GM12878 (cell line): ENCODE measurements around the gene FIGNL2. TPM values are rescaled to one million over a fixed set of nuclear protein-coding genes. Genes with fewer than 3 reads are reported as not detected.

Source experiments
- ATAC-seq: fragments of 200-7000 bp; cut with Tn5 transposase; 3 replicates; pipeline ENCODE4 v1.9.1; 2020; ENCODE audit warnings: mild to moderate bottlenecking, moderate library complexity
- BruUV-seq: library from RNA; stranded (reverse); fragments of 400-500 nt; replicated peaks from 2 replicates; lab custom pipeline; 2021; lab: Mats Ljungman, UMichigan
- CTCF ChIA-PET: fragments of 300-600 bp; sonication (Branson Sonifier 250); formaldehyde crosslinking; extraction: SDS; loops from one replicate; lab custom pipeline; 2021; ENCODE audit warnings: inconsistent platforms; lab: Yijun Ruan, JAX
- POLR2A ChIA-PET: fragments of 350-600 bp; formaldehyde crosslinking; extraction: SDS; loops from one replicate; lab custom pipeline; 2021; ENCODE audit warnings: inconsistent platforms; lab: Charles Lee
- RAD21 ChIA-PET: fragments of 300-600 bp; sonication (Branson Sonifier 250); formaldehyde crosslinking; loops from one replicate; lab custom pipeline; 2023; ENCODE audit warnings: antibody characterized with exemption; ENCODE audit not compliant: unreplicated experiment; lab: Charles Lee
- SMC1A ChIA-PET: fragments of 300-600 bp; sonication (Branson Sonifier 250); formaldehyde crosslinking; loops from one replicate; lab custom pipeline; 2023; ENCODE audit not compliant: unreplicated experiment, uncharacterized antibody; lab: Charles Lee
- DNase-seq: peaks from one replicate; pipeline ENCODE4 v3.0.0-alpha.2; 2011; ENCODE audit warnings: low read depth, low spot score
- FAIRE-seq: peaks from 3 replicates; lab custom pipeline; 2011; peaks lifted over from hg19 to GRCh38; lab: Jason Lieb, UNC
- H2AFZ ChIP-seq: 2 replicates; pipeline ENCODE4 v1.6.0; 2011; ENCODE audit warnings: low read depth, low read length, control low read depth; ENCODE audit not compliant: control insufficient read depth
- H3K27ac ChIP-seq: 2 replicates; pipeline ENCODE4 v1.5.1; 2011; ENCODE audit warnings: control low read depth; ENCODE audit not compliant: control insufficient read depth, insufficient read depth
- H3K27me3 ChIP-seq, 2 experiments: replicated peaks in 1 of 2; 2 replicates each; pipeline versions ENCODE4 v1.6.0 to v1.6.1; 2011; ENCODE audit warnings: low read length in 1 of 2; ENCODE audit not compliant: control insufficient read depth in 2 of 2, insufficient read depth in 2 of 2
- H3K36me3 ChIP-seq, 2 experiments: 2 replicates each; pipeline ENCODE4 v1.5.1; 2011; ENCODE audit warnings: low read length in 1 of 2; ENCODE audit not compliant: control insufficient read depth in 2 of 2, insufficient read depth in 2 of 2
- H3K4me1 ChIP-seq: 2 replicates; pipeline ENCODE4 v1.6.1; 2011; ENCODE audit warnings: mild to moderate bottlenecking, low read length, moderate library complexity, mixed read lengths; ENCODE audit not compliant: control insufficient read depth, insufficient read depth
- H3K4me2 ChIP-seq: 2 replicates; pipeline ENCODE4 v1.6.0; 2011; ENCODE audit warnings: control low read depth; ENCODE audit not compliant: control insufficient read depth, insufficient read depth
- H3K4me3 ChIP-seq: fragments of 200-600 bp; sonication (generic); 2 replicates; pipeline ENCODE4 v1.5.1; 2016
- H3K79me2 ChIP-seq: 2 replicates; pipeline ENCODE4 v1.6.0; 2011; ENCODE audit warnings: low read length; ENCODE audit not compliant: control insufficient read depth, insufficient read depth
- H3K9ac ChIP-seq: 2 replicates; pipeline ENCODE4 v1.8.0; 2011; ENCODE audit warnings: low read length, control low read depth, mixed read lengths; ENCODE audit not compliant: control insufficient read depth, insufficient read depth
- H3K9me3 ChIP-seq: replicated peaks from 3 replicates; pipeline ENCODE4 v1.5.1; 2011; ENCODE audit warnings: mild to moderate bottlenecking, low read length; ENCODE audit not compliant: control insufficient read depth, insufficient read depth
- H4K20me1 ChIP-seq: 2 replicates; pipeline ENCODE4 v1.6.0; 2011; ENCODE audit not compliant: control insufficient read depth, insufficient read depth
- ASH2L ChIP-seq: fragments of 300-600, 200-600 bp; sonication (generic); IDR thresholded peaks from 2 replicates; pipeline ENCODE4 v1.6.1; 2017; ENCODE audit warnings: low read depth, mild to moderate bottlenecking, borderline replicate concordance
- ATF2 ChIP-seq: IDR thresholded peaks from 2 replicates; pipeline ENCODE4 v1.6.1; 2012; ENCODE audit warnings: low read length, inconsistent platforms
- FOXK2 ChIP-seq: fragments of 450-650 bp; IDR thresholded peaks from 2 replicates; pipeline ENCODE4 v1.6.1; 2017; ENCODE audit warnings: mild to moderate bottlenecking, moderate library complexity
- HDAC6 ChIP-seq: fragments of 200-600 bp; sonication (generic); IDR thresholded peaks from one replicate; pipeline ENCODE4 v1.8.0; 2017; ENCODE audit warnings: antibody characterized with exemption; ENCODE audit not compliant: unreplicated experiment
- IRF4 ChIP-seq: IDR thresholded peaks from 2 replicates; pipeline ENCODE4 v1.6.1; 2011; ENCODE audit warnings: low read depth, low read length
- NBN ChIP-seq: fragments of 450-650 bp; IDR thresholded peaks from 2 replicates; pipeline ENCODE4 v1.6.1; 2016
- SMC3 ChIP-seq: IDR thresholded peaks from 2 replicates; pipeline ENCODE4 v1.6.1; 2011; ENCODE audit warnings: low read length, improper control_type of control experiment, borderline replicate concordance
- SREBF1 ChIP-seq: IDR thresholded peaks from 2 replicates; pipeline ENCODE4 v1.6.1; 2012; ENCODE audit warnings: mild to moderate bottlenecking, low read length
- SUPT20H ChIP-seq: IDR thresholded peaks from 2 replicates; pipeline ENCODE4 v1.6.1; 2011; ENCODE audit warnings: low read depth, mild to moderate bottlenecking, low read length, moderate library complexity, borderline replicate concordance; ENCODE audit not compliant: control insufficient read depth
- TARDBP ChIP-seq: IDR thresholded peaks from 2 replicates; pipeline ENCODE4 v1.6.1; 2016; ENCODE audit warnings: borderline replicate concordance
- ZBED1 ChIP-seq: IDR thresholded peaks from 2 replicates; pipeline ENCODE4 v1.6.1; 2016; ENCODE audit warnings: borderline replicate concordance
- WGBS: methylation state at CpG from one replicate; pipeline ENCODE4 v1.1.6; 2016; ENCODE audit warnings: low lambda C conversion rate; ENCODE audit not compliant: insufficient replicate concordance, insufficient coverage; ENCODE audit errors: missing lambda C conversion rate; 5-methylcytosine and 5-hydroxymethylcytosine counted together
- in situ Hi-C: fragments of 300-500 bp; cut with MboI; formaldehyde crosslinking; loops from 9 replicates; pipeline ENCODE4 v1.14.3; 2018; ENCODE audit warnings: mixed read lengths
- intact Hi-C: fragments of 100-400 bp; cut with micrococcal nuclease; formaldehyde crosslinking; loops from one replicate; pipeline ENCODE4 v1.14.2; 2022; ENCODE audit not compliant: unreplicated experiment
- polyA plus RNA-seq, 11 experiments: library from polyadenylated mRNA; depleted of rRNA in 4 of 11; unstranded in 6 of 11; stranded (reverse) in 5 of 11; fragments of >200 nt; fragmentation: Nextera tagmentation in 4 of 11; fragmentation: Illumina TruSeq in 1 of 11; extraction: Ambion mirVana in 4 of 11; extraction: Trizol in 1 of 11; gene quantifications; 1 replicate in 1 of 11; 2 replicates in 10 of 11; pipeline versions ENCODE4 v1.2.1 to v1.2.3, GENCODE V29; 2011 to 2016; ENCODE audit warnings: inconsistent platforms in 2 of 11, missing spikeins in 2 of 11, low read depth in 1 of 11
- total RNA-seq, 4 experiments: library from RNA; depleted of rRNA in 3 of 4; stranded (reverse); fragments of >200 nt in 3 of 4; fragmentation: Illumina TruSeq in 1 of 4; extraction: Trizol in 1 of 4; gene quantifications; 2 replicates each; pipeline versions ENCODE4 v1.2.1 to v1.2.3, GENCODE V29; 2013 to 2021

Gene FIGNL2
- total and polyA plus RNA-seq, 10 of the 15 experiments (the other 5 are each of a cell fraction or from before 2014, with no cell fraction given): not detected

- TF ChIP-seq ASH2L (no peak), HDAC6 (no peak), TARDBP (no peak)
Observed at GRCh38 chr12:51863933-51864832, 15.7 kb upstream of the FIGNL2 start (continued).

- ChIA-PET RAD21 (no interaction called here), POLR2A (no interaction called here)
Observed at GRCh38 chr12:51863363-51863932, 14.9 kb upstream of the FIGNL2 start.

GRCh38 chr12:51862947-51863346, 14.4 kb upstream of the FIGNL2 start:
- POLR2A ChIA-PET: no interaction called here

More at GRCh38 chr12:51863363-51863932, 14.9 kb upstream of the FIGNL2 start:
- intact Hi-C loops: no loop called here
- FAIRE-seq: no peak
- Histone ChIP-seq H3K4me1 (no peaks in the 10 kb centered on the region), H3K36me3 (no peaks in the 10 kb centered on the region), H3K79me2 (no peaks in the 10 kb centered on the region)
- no TSS peak for BruUV-seq
- TF ChIP-seq SUPT20H: no peak
- TF ChIP-seq, all 136 proteins: peak for 0
- no peak overlapping the region for H3K4me3 ChIP-seq
- peaks cover 15 to 17% of the 10 kb centered on the region in 2 experiments for H3K27me3 ChIP-seq
- H3K27ac ChIP-seq: no peak overlapping the region
- DNase-seq (no peak), ATAC-seq (no peak)
- H4K20me1 ChIP-seq: no peaks in the 10 kb centered on the region
- H3K9me3 ChIP-seq: no peaks in the 10 kb centered on the region
- ChIA-PET CTCF (no interaction called here), SMC1A (no interaction called here)
- H3K9ac ChIP-seq: no peak overlapping the region
- no peak overlapping the region for H3K4me2 ChIP-seq
- 3% methylated on average over 15 of the region's 17 CpGs for WGBS
- in situ Hi-C loops: no loop called here
- H2AFZ ChIP-seq: no peak overlapping the region

More at GRCh38 chr12:51862947-51863346, 14.4 kb upstream of the FIGNL2 start:
- intact Hi-C loops: no loop called here
- H3K27me3 ChIP-seq: peaks cover 15 to 17% of the 10 kb centered on the region in 2 experiments
- H3K9me3 ChIP-seq: no peaks in the 10 kb centered on the region
- no peaks in the 10 kb centered on the region for H4K20me1 ChIP-seq
- no TSS peak for BruUV-seq
- DNase-seq: no peak
- no peak for FAIRE-seq
- ChIA-PET CTCF (no interaction called here), RAD21 (no interaction called here), SMC1A (no interaction called here)
- H3K4me1 ChIP-seq: no peaks in the 10 kb centered on the region
- no peaks in the 10 kb centered on the region for H3K79me2 ChIP-seq
- no peak for ATAC-seq
- no peak overlapping the region for H3K4me2 ChIP-seq
- no peak overlapping the region for H3K4me3 ChIP-seq
- WGBS: 57% methylated on average over 4 of the region's 4 CpGs
- TF ChIP-seq ZBED1 (no peak), SMC3 (no peak), ATF2 (no peak), FOXK2 (no peak), IRF4 (no peak), NBN (no peak), SREBF1 (no peak)
- no peak overlapping the region for H3K27ac ChIP-seq
- no peak overlapping the region for H2AFZ ChIP-seq
- H3K36me3 ChIP-seq: no peaks in the 10 kb centered on the region
- in situ Hi-C loops: no loop called here
- H3K9ac ChIP-seq: no peak overlapping the region
